Endothelial cell (in vitro differentiated cells): ENCODE data around the gene ADAMTS2. TPM values are rescaled to one million over a fixed set of nuclear protein-coding genes. Genes with fewer than 3 reads are reported as not detected.

Source experiments
- DNase-seq: peaks from one replicate; pipeline ENCODE4 v3.0.0; 2021; ENCODE audit warnings: low spot score
- H3K27ac Mint-ChIP-seq: one replicate; pipeline ENCODE4 v1.8.0; 2021; ENCODE audit warnings: mixed read lengths, inconsistent platforms; ENCODE audit not compliant: unreplicated experiment
- H3K27me3 Mint-ChIP-seq: one replicate; pipeline ENCODE4 v1.8.0; 2021; ENCODE audit warnings: mild to moderate bottlenecking, moderate library complexity, mixed read lengths, inconsistent platforms; ENCODE audit not compliant: unreplicated experiment
- H3K36me3 Mint-ChIP-seq: one replicate; pipeline ENCODE4 v1.8.0; 2021; ENCODE audit warnings: mild to moderate bottlenecking, low read depth, mixed read lengths, inconsistent platforms; ENCODE audit not compliant: unreplicated experiment
- H3K4me1 Mint-ChIP-seq: one replicate; pipeline ENCODE4 v1.8.0; 2021; ENCODE audit warnings: mild to moderate bottlenecking, mixed read lengths, inconsistent platforms; ENCODE audit not compliant: unreplicated experiment
- H3K4me3 Mint-ChIP-seq: one replicate; pipeline ENCODE4 v1.8.0; 2021; ENCODE audit warnings: mild to moderate bottlenecking, mixed read lengths, inconsistent platforms; ENCODE audit not compliant: unreplicated experiment
- H3K9me3 Mint-ChIP-seq: one replicate; pipeline ENCODE4 v1.8.0; 2021; ENCODE audit warnings: mixed read lengths, inconsistent platforms; ENCODE audit not compliant: unreplicated experiment
- CTCF ChIP-seq: fragments of 200-600 bp; sonication (generic); IDR thresholded peaks from one replicate; pipeline ENCODE4 v1.5.0; 2021; ENCODE audit warnings: antibody characterized with exemption; ENCODE audit not compliant: unreplicated experiment
- total RNA-seq: library from RNA; stranded (reverse); fragmentation: NEBNext Ultra II Directional; extraction: Animal tissue kit (Norgen Biotek cat#: 25700); gene quantifications from one replicate; pipeline ENCODE4 v1.2.1, GENCODE V29; 2021; ENCODE audit not compliant: unreplicated experiment

ADAMTS2 gene
- total RNA-seq, 1 donor from 2014 or later = 1.5 TPM

GRCh38 chr5:179251276-179251969 lies 93.8 kb downstream of the ADAMTS2 start:
- Mint-ChIP-seq H3K4me3 (no peak overlapping the region), H3K27me3 (peaks cover 5% of the 10 kb centered on the region), H3K36me3 (peaks cover 5% of the 10 kb centered on the region), H3K4me1 (no peaks in the 10 kb centered on the region), H3K9me3 (no peaks in the 10 kb centered on the region), H3K27ac (no peak overlapping the region)
- TF ChIP-seq CTCF = no peak
- no peak for DNase-seq

GRCh38 chr5:179250561-179251225 lies 94.6 kb downstream of the ADAMTS2 start:
- H3K4me1 Mint-ChIP-seq = no peaks in the 10 kb centered on the region
- DNase-seq = no peak
- H3K9me3 Mint-ChIP-seq = no peaks in the 10 kb centered on the region
- TF ChIP-seq CTCF = no peak
- peaks cover 5% of the 10 kb centered on the region for H3K36me3 Mint-ChIP-seq
- peaks cover 5% of the 10 kb centered on the region for H3K27me3 Mint-ChIP-seq
- H3K4me3 Mint-ChIP-seq = no peak overlapping the region
- no peak overlapping the region for H3K27ac Mint-ChIP-seq

- Mint-ChIP-seq H3K9me3 (no peaks in the 10 kb centered on the region), H3K27ac (no peak overlapping the region), H3K4me3 (no peak overlapping the region), H3K27me3 (no peaks in the 10 kb centered on the region), H3K36me3 (no peaks in the 10 kb centered on the region), H3K4me1 (peaks cover 2% of the 10 kb centered on the region)
- no peak for DNase-seq
- no peak for TF ChIP-seq CTCF
Observed at GRCh38 chr5:179246227-179246626, 99.0 kb downstream of the ADAMTS2 start.

- H3K36me3 Mint-ChIP-seq = no peaks in the 10 kb centered on the region
- H3K4me3 Mint-ChIP-seq = no peak overlapping the region
- H3K9me3 Mint-ChIP-seq = no peaks in the 10 kb centered on the region
- H3K27me3 Mint-ChIP-seq = no peaks in the 10 kb centered on the region
- no peak for TF ChIP-seq CTCF
- H3K4me1 Mint-ChIP-seq = peaks cover 2% of the 10 kb centered on the region
- H3K27ac Mint-ChIP-seq = no peak overlapping the region
- DNase-seq = no peak
Observed at GRCh38 chr5:179245031-179245430, 100.2 kb downstream of the ADAMTS2 start.

GRCh38 chr5:179244044-179244443 lies 101.2 kb downstream of the ADAMTS2 start:
- no peak for DNase-seq
- TF ChIP-seq CTCF = no peak
- Mint-ChIP-seq H3K9me3 (no peaks in the 10 kb centered on the region), H3K36me3 (peaks cover 10% of the 10 kb centered on the region), H3K27ac (no peak overlapping the region), H3K27me3 (peaks cover 3% of the 10 kb centered on the region), H3K4me1 (peaks cover 7% of the 10 kb centered on the region), H3K4me3 (no peak overlapping the region)
